HG03108 (cell line): ENCODE measurements around the gene ACTN4.
"Not testable (repeated sequence)": the region's sequence is repeated elsewhere in the genome, so short reads cannot be mapped to it uniquely, and the experiment has no call there.

Experiments used
- ATAC-seq: cut with Tn5 transposase; IDR thresholded peaks from one replicate; pipeline ENCODE4 v1.9.1; 2021; ENCODE audit warnings: moderate library complexity; ENCODE audit not compliant: unreplicated experiment

Gene ACTN4

GRCh38 chr19:38735257-38735686 is 87.8 kb downstream of the ACTN4 start:
- ATAC-seq, result no peak

- no peak for ATAC-seq
Observed at GRCh38 chr19:38736036-38736412, 88.6 kb downstream of the ACTN4 start.

- no peak for ATAC-seq
Observed at GRCh38 chr19:38736413-38737280, 89.2 kb downstream of the ACTN4 start.

- ATAC-seq, result no peak
Observed at GRCh38 chr19:38737281-38737865, 89.9 kb downstream of the ACTN4 start.

- no peak for ATAC-seq
Observed at GRCh38 chr19:38737921-38738737, 90.7 kb downstream of the ACTN4 start.

- ATAC-seq, result no peak
Observed at GRCh38 chr19:38739440-38740256, 92.2 kb downstream of the ACTN4 start.

- no peak for ATAC-seq
Observed at GRCh38 chr19:38740257-38740592, 92.8 kb downstream of the ACTN4 start.

- no peak for ATAC-seq
Observed at GRCh38 chr19:38740932-38741331, 93.5 kb downstream of the ACTN4 start.

- ATAC-seq, result no peak
Observed at GRCh38 chr19:38741670-38742069, 94.2 kb downstream of the ACTN4 start.

- ATAC-seq, result no peak
Observed at GRCh38 chr19:38742296-38742695, 94.8 kb downstream of the ACTN4 start.

- ATAC-seq, result no peak
Observed at GRCh38 chr19:38742906-38743305, 95.5 kb downstream of the ACTN4 start.

GRCh38 chr19:38743394-38744297 is 96.2 kb downstream of the ACTN4 start:
- ATAC-seq, result no peak

- no peak for ATAC-seq
Observed at GRCh38 chr19:38744298-38744681, 96.8 kb downstream of the ACTN4 start, which contains the start of gene CAPN12. TSS of gene CAPN12 (minus strand) at chr19:38744474. CDS start at chr19:38744165, 309 bp downstream.

- ATAC-seq, result no peak
Observed at GRCh38 chr19:38744874-38745273, 97.4 kb downstream of the ACTN4 start.

GRCh38 chr19:38745316-38745715 is 97.9 kb downstream of the ACTN4 start:
- no peak for ATAC-seq

GRCh38 chr19:38753783-38754182 is 106.3 kb downstream of the ACTN4 start:
- ATAC-seq, result not testable (repeated sequence)

GRCh38 chr19:38754196-38754595 is 106.7 kb downstream of the ACTN4 start:
- not testable (repeated sequence) for ATAC-seq

- ATAC-seq, result no peak
Observed at GRCh38 chr19:38759590-38760003, 112.1 kb downstream of the ACTN4 start.

GRCh38 chr19:38760805-38761517 is 113.5 kb downstream of the ACTN4 start:
- not testable (repeated sequence) for ATAC-seq
